Hepatocyte (in vitro differentiated cells): ENCODE data around the gene NCF2. TPM values are rescaled to one million over a fixed set of nuclear protein-coding genes. Genes with fewer than 3 reads are reported as not detected.

Experiments used
- DNase-seq: peaks from one replicate; pipeline ENCODE4 v3.0.0-alpha.2; 2016; ENCODE audit warnings: low spot score
- H2AFZ ChIP-seq: fragments of 200-600 bp; sonication (generic); 2 replicates; pipeline ENCODE4 v1.6.0; 2016; ENCODE audit warnings: antibody characterized with exemption, mild to moderate bottlenecking
- H3K27ac ChIP-seq: fragments of 200-600 bp; sonication (generic); 2 replicates; pipeline ENCODE4 v1.5.1; 2016; ENCODE audit warnings: mild to moderate bottlenecking
- H3K27me3 ChIP-seq: fragments of 200-600 bp; sonication (generic); 2 replicates; pipeline ENCODE4 v1.6.1; 2016
- H3K36me3 ChIP-seq: fragments of 200-600 bp; sonication (generic); replicated peaks from 2 replicates; pipeline ENCODE4 v1.5.1; 2016; ENCODE audit warnings: low read depth; ENCODE audit not compliant: insufficient read depth
- H3K4me1 ChIP-seq: fragments of 200-600 bp; sonication (generic); 2 replicates; pipeline ENCODE4 v1.5.1; 2016; ENCODE audit warnings: mild to moderate bottlenecking, moderate library complexity; ENCODE audit not compliant: insufficient read depth
- H3K4me2 ChIP-seq: fragments of 200-600 bp; sonication (generic); 2 replicates; pipeline ENCODE4 v1.6.0; 2016
- H3K4me3 ChIP-seq: fragments of 200-600 bp; sonication (generic); 2 replicates; pipeline ENCODE4 v1.5.1; 2016; ENCODE audit warnings: mild to moderate bottlenecking
- H3K79me2 ChIP-seq: fragments of 200-600 bp; sonication (generic); 2 replicates; pipeline ENCODE4 v1.6.0; 2017; ENCODE audit warnings: mild to moderate bottlenecking
- H3K9me2 ChIP-seq: fragments of 200-600 bp; sonication (generic); replicated peaks from 2 replicates; pipeline ENCODE4 v1.6.0; 2017; ENCODE audit warnings: mild to moderate bottlenecking; ENCODE audit not compliant: insufficient read depth
- H3K9me3 ChIP-seq: fragments of 200-600 bp; sonication (generic); 2 replicates; pipeline ENCODE4 v1.5.1; 2016; ENCODE audit warnings: low read depth, mild to moderate bottlenecking
- H4K20me1 ChIP-seq: fragments of 200-600 bp; sonication (generic); 2 replicates; pipeline ENCODE4 v1.6.0; 2016; ENCODE audit warnings: mild to moderate bottlenecking; ENCODE audit not compliant: insufficient read depth, poor library complexity, severe bottlenecking
- CTCF ChIP-seq: fragments of 200-600 bp; sonication (generic); IDR thresholded peaks from 2 replicates; pipeline ENCODE4 v1.5.1; 2016; ENCODE audit warnings: antibody characterized with exemption, mild to moderate bottlenecking; ENCODE audit not compliant: poor library complexity
- EZH2 ChIP-seq: fragments of 200-600 bp; sonication (generic); IDR thresholded peaks from 2 replicates; pipeline ENCODE4 v1.6.1; 2016; ENCODE audit warnings: antibody characterized with exemption, mild to moderate bottlenecking, borderline replicate concordance
- EZH2phosphoT487 ChIP-seq: fragments of 200-600 bp; sonication (generic); IDR thresholded peaks from one replicate; pipeline ENCODE4 v1.6.1; 2018; ENCODE audit warnings: antibody characterized with exemption, mild to moderate bottlenecking, low read depth, moderate library complexity; ENCODE audit not compliant: unreplicated experiment, severe bottlenecking
- WGBS: methylation state at CpG from one replicate; pipeline ENCODE4 v1.1.6; 2016; ENCODE audit warnings: low lambda C conversion rate; ENCODE audit errors: missing lambda C conversion rate; 5-methylcytosine and 5-hydroxymethylcytosine counted together
- polyA plus RNA-seq: library from polyadenylated mRNA; unstranded; fragments of >200 nt; fragmentation: Nextera tagmentation; extraction: Ambion mirVana; gene quantifications from 2 replicates; pipeline ENCODE4 v1.2.1, GENCODE V29; 2016
- total RNA-seq: library from RNA; depleted of rRNA; stranded (reverse); fragments of >200 nt; gene quantifications from 2 replicates; pipeline ENCODE4 v1.2.3, GENCODE V29; 2014

Gene NCF2
- total and polyA plus RNA-seq, 2 experiments from 2014 or later, result 3.1 to 13.7 TPM

- no peaks in the 10 kb centered on the region for H3K79me2 ChIP-seq
- TF ChIP-seq EZH2phosphoT487 (no peak), CTCF (no peak), EZH2 (no peak)
Observed at GRCh38 chr1:183552891-183553290, 37.4 kb downstream of the NCF2 start.

GRCh38 chr1:183552441-183552840, 37.8 kb downstream of the NCF2 start:
- H3K4me3 ChIP-seq, result no peak overlapping the region
- TF ChIP-seq EZH2phosphoT487, result no peak
- no peak for TF ChIP-seq EZH2
- no peak for TF ChIP-seq CTCF
- no peaks in the 10 kb centered on the region for H3K36me3 ChIP-seq
- no peaks in the 10 kb centered on the region for H3K9me2 ChIP-seq
- DNase-seq, result no peak
- H4K20me1 ChIP-seq, result no peaks in the 10 kb centered on the region
- no peaks in the 10 kb centered on the region for H3K27me3 ChIP-seq
- H2AFZ ChIP-seq, result no peak overlapping the region
- no peak overlapping the region for H3K27ac ChIP-seq
- H3K4me1 ChIP-seq, result no peaks in the 10 kb centered on the region
- no peak overlapping the region for H3K4me2 ChIP-seq
- WGBS, result 97% methylated on average over 7 of the region's 7 CpGs
- no peaks in the 10 kb centered on the region for H3K9me3 ChIP-seq
- H3K79me2 ChIP-seq, result peaks cover 2% of the 10 kb centered on the region

More at GRCh38 chr1:183552891-183553290, 37.4 kb downstream of the NCF2 start:
- no peaks in the 10 kb centered on the region for H4K20me1 ChIP-seq
- no peak for DNase-seq
- H3K4me1 ChIP-seq, result no peaks in the 10 kb centered on the region
- H3K9me3 ChIP-seq, result no peaks in the 10 kb centered on the region
- no peak overlapping the region for H3K4me2 ChIP-seq
- no peaks in the 10 kb centered on the region for H3K36me3 ChIP-seq
- 96% methylated on average over 6 of the region's 6 CpGs for WGBS
- no peak overlapping the region for H3K4me3 ChIP-seq
- no peaks in the 10 kb centered on the region for H3K27me3 ChIP-seq
- H2AFZ ChIP-seq, result no peak overlapping the region
- H3K27ac ChIP-seq, result no peak overlapping the region
- no peaks in the 10 kb centered on the region for H3K9me2 ChIP-seq

- H3K36me3 ChIP-seq, result no peaks in the 10 kb centered on the region
- no peak overlapping the region for H2AFZ ChIP-seq
- no peaks in the 10 kb centered on the region for H4K20me1 ChIP-seq
- H3K9me3 ChIP-seq, result no peaks in the 10 kb centered on the region
- no peak overlapping the region for H3K4me3 ChIP-seq
- TF ChIP-seq EZH2phosphoT487 (no peak), CTCF (no peak), EZH2 (no peak)
- 89% methylated on average over 9 of the region's 9 CpGs for WGBS
- H3K27ac ChIP-seq, result no peak overlapping the region
- no peaks in the 10 kb centered on the region for H3K27me3 ChIP-seq
- H3K79me2 ChIP-seq, result peaks cover 2% of the 10 kb centered on the region
- DNase-seq, result no peak
- H3K4me2 ChIP-seq, result no peak overlapping the region
- H3K4me1 ChIP-seq, result no peaks in the 10 kb centered on the region
- H3K9me2 ChIP-seq, result no peaks in the 10 kb centered on the region
Observed at GRCh38 chr1:183551924-183552323, 38.3 kb downstream of the NCF2 start.

- WGBS, result 89% methylated on average over 3 of the region's 3 CpGs
- H3K4me1 ChIP-seq, result no peaks in the 10 kb centered on the region
- peaks cover 2% of the 10 kb centered on the region for H3K79me2 ChIP-seq
- TF ChIP-seq EZH2phosphoT487 (no peak), CTCF (no peak), EZH2 (no peak)
- no peak overlapping the region for H2AFZ ChIP-seq
- no peaks in the 10 kb centered on the region for H3K9me3 ChIP-seq
- no peak overlapping the region for H3K27ac ChIP-seq
- H3K36me3 ChIP-seq, result no peaks in the 10 kb centered on the region
- DNase-seq, result no peak
- H3K9me2 ChIP-seq, result no peaks in the 10 kb centered on the region
- no peak overlapping the region for H3K4me2 ChIP-seq
- H3K4me3 ChIP-seq, result no peak overlapping the region
- no peaks in the 10 kb centered on the region for H3K27me3 ChIP-seq
- H4K20me1 ChIP-seq, result no peaks in the 10 kb centered on the region
Observed at GRCh38 chr1:183550915-183551314, 39.3 kb downstream of the NCF2 start.
